Colonic mucosa (tissue), 4 donors: Measurements from ENCODE around the gene PINLYP. TPM values are rescaled to one million over a fixed set of nuclear protein-coding genes. Genes with fewer than 3 reads are reported as not detected.
"Not testable (repeated sequence)": the region's sequence is repeated elsewhere in the genome, so short reads cannot be mapped to it uniquely, and the experiment has no call there.

Source experiments
- DNase-seq: peaks from one replicate; pipeline ENCODE4 v3.0.0-alpha.2; 2020
- H3K27ac ChIP-seq: fragments of 200-600 bp; one replicate; pipeline ENCODE4 v1.8.0; 2021
- H3K27me3 ChIP-seq: fragments of 200-600 bp; one replicate; pipeline ENCODE4 v1.8.0; 2021
- H3K36me3 ChIP-seq: fragments of 200-600 bp; one replicate; pipeline ENCODE4 v1.8.0; 2021
- H3K4me1 ChIP-seq: fragments of 200-600 bp; one replicate; pipeline ENCODE4 v1.8.0; 2021; ENCODE audit warnings: mild to moderate bottlenecking
- H3K4me3 ChIP-seq: fragments of 200-600 bp; one replicate; pipeline ENCODE4 v1.8.0; 2021
- H3K9ac ChIP-seq, 2 donors: one replicate each; pipeline ENCODE4 v1.7.0; 2013; ENCODE audit warnings: control low read depth in 2 of 2, low read depth in 2 of 2, low read length in 2 of 2
- H3K9me3 ChIP-seq: fragments of 200-600 bp; one replicate; pipeline ENCODE4 v1.8.0; 2021
- CTCF ChIP-seq: fragments of 200-600 bp; IDR thresholded peaks from one replicate; pipeline ENCODE4 v1.8.0; 2022; ENCODE audit warnings: antibody characterized with exemption, mild to moderate bottlenecking
- intact Hi-C: fragments of 100-400 bp; cut with DNase I; formaldehyde crosslinking; loops from one replicate; pipeline ENCODE4 v1.14.1; 2022
- total RNA-seq, 2 donors: library from RNA; stranded (reverse); fragmentation: NEBNext Ultra II Directional in 1 of 2; extraction: Animal tissue kit (Norgen Biotek cat#: 25700) in 1 of 2; gene quantifications; one replicate each; pipeline ENCODE4 v1.2.1, GENCODE V29; 2021
- donor health status: healthy.
- donor health status: DM: no; HTN: no; CAD: no.
- donor health status: DM: no; HTN: no; CAD: no.

Gene PINLYP
- total RNA-seq, 2 donors from 2014 or later, result 0.52 to 2.4 TPM

- Histone ChIP-seq H3K27ac (no peak overlapping the region), H3K27me3 (no peaks in the 10 kb centered on the region), H3K9ac (no peak overlapping the region), H3K4me3 (no peak overlapping the region), H3K4me1 (no peaks in the 10 kb centered on the region), H3K36me3 (no peaks in the 10 kb centered on the region), H3K9me3 (no peaks in the 10 kb centered on the region)
- TF ChIP-seq CTCF, result no peak
- DNase-seq, result no peak
- intact Hi-C loops, result no loop called here
Measured at GRCh38 chr19:43584484-43584883, 8.9 kb downstream of the PINLYP start.

GRCh38 chr19:43586346-43586745, 10.7 kb downstream of the PINLYP start:
- H3K27me3 ChIP-seq, result no peaks in the 10 kb centered on the region
- no peak overlapping the region for H3K9ac ChIP-seq
- no peak overlapping the region for H3K4me3 ChIP-seq
- no peaks in the 10 kb centered on the region for H3K4me1 ChIP-seq
- intact Hi-C loops, result no loop called here
- no peak for DNase-seq
- no peak overlapping the region for H3K27ac ChIP-seq
- H3K9me3 ChIP-seq, result no peaks in the 10 kb centered on the region
- no peaks in the 10 kb centered on the region for H3K36me3 ChIP-seq
- no peak for TF ChIP-seq CTCF

GRCh38 chr19:43587029-43587428, 11.4 kb downstream of the PINLYP start:
- H3K27me3 ChIP-seq, H3K4me3 ChIP-seq, H3K36me3 ChIP-seq, H3K9ac ChIP-seq, intact Hi-C loops, DNase-seq, H3K27ac ChIP-seq, H3K4me1 ChIP-seq, H3K9me3 ChIP-seq: not testable (repeated sequence)

DNA sequence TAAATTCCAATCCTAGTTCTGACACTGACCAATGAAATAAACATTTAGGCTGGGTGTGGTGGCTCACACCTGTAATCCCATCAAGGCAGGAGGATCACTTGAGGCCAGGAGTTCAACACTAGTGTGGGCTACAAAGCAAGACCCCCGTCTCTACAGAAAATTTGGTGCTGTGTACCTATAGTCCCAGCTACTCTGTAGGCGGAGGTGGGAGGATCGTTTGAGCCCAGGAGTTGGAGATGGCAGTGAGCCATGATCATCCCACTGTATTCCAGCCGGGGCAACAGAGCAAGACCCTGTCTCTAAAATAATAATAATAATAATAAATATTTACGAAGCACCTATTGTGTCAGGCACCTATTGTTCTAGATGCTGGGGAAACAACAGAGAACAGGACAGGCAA, 13.7 kb downstream of the PINLYP start:
- no peaks in the 10 kb centered on the region for H3K36me3 ChIP-seq
- no peaks in the 10 kb centered on the region for H3K9me3 ChIP-seq
- no peak overlapping the region for H3K4me3 ChIP-seq
- H3K27ac ChIP-seq, result no peak overlapping the region
- H3K4me1 ChIP-seq, result peaks cover 2% of the 10 kb centered on the region
- no peak for TF ChIP-seq CTCF
- no peaks in the 10 kb centered on the region for H3K27me3 ChIP-seq
- intact Hi-C loops, result no loop called here
- no peak overlapping the region for H3K9ac ChIP-seq
- DNase-seq, result no peak

GRCh38 chr19:43589678-43590077, 14.1 kb downstream of the PINLYP start:
- intact Hi-C loops, result loop anchor here (10.0 kb wide), 1 partner anchor 55 kb away; the partner anchor contains the start of gene ZNF575
- no peaks in the 10 kb centered on the region for H3K9me3 ChIP-seq
- no peak overlapping the region for H3K9ac ChIP-seq
- H3K27me3 ChIP-seq, result no peaks in the 10 kb centered on the region
- DNase-seq, result no peak
- no peak for TF ChIP-seq CTCF
- no peak overlapping the region for H3K4me3 ChIP-seq
- peaks cover 6% of the 10 kb centered on the region for H3K4me1 ChIP-seq
- H3K36me3 ChIP-seq, result no peaks in the 10 kb centered on the region
- no peak overlapping the region for H3K27ac ChIP-seq

- Histone ChIP-seq H3K4me1 (peaks cover 11% of the 10 kb centered on the region), H3K27ac (no peak overlapping the region), H3K4me3 (no peak overlapping the region), H3K9ac (no peak overlapping the region), H3K27me3 (no peaks in the 10 kb centered on the region), H3K36me3 (no peaks in the 10 kb centered on the region), H3K9me3 (no peaks in the 10 kb centered on the region)
- no peak for TF ChIP-seq CTCF
- DNase-seq, result no peak
- intact Hi-C loops, result loop anchor here (10.0 kb wide), 1 partner anchor 57 kb away; the partner anchor contains the start of gene ZNF575
Measured at GRCh38 chr19:43591904-43592772, 16.5 kb downstream of the PINLYP start.
